Mesendoderm (in vitro differentiated cells): ENCODE measurements around the gene BMP2K.
"Not testable (repeated sequence)": the region's sequence is repeated elsewhere in the genome, so short reads cannot be mapped to it uniquely, and the experiment has no call there.

Source experiments
- DNase-seq: peaks from one replicate; pipeline ENCODE4 v3.0.0; 2013
- H2AK5ac ChIP-seq: 2 replicates; pipeline ENCODE4 v1.6.1; 2013; ENCODE audit warnings: low read length, inconsistent platforms
- H2BK120ac ChIP-seq: 2 replicates; pipeline ENCODE4 v1.6.1; 2013; ENCODE audit warnings: low read depth, mild to moderate bottlenecking, low read length, moderate library complexity, mixed read lengths
- H2BK15ac ChIP-seq: replicated peaks from 2 replicates; pipeline ENCODE4 v1.6.1; 2013; ENCODE audit warnings: low read depth, mild to moderate bottlenecking, moderate library complexity
- H2BK5ac ChIP-seq: 2 replicates; pipeline ENCODE4 v1.6.1; 2013; ENCODE audit warnings: low read length, inconsistent platforms
- H3K18ac ChIP-seq: 2 replicates; pipeline ENCODE4 v1.6.1; 2013; ENCODE audit warnings: mild to moderate bottlenecking, low read length, mixed read lengths
- H3K23ac ChIP-seq: one replicate; pipeline ENCODE4 v1.6.1; 2013; ENCODE audit warnings: low read length
- H3K27ac ChIP-seq: 2 replicates; pipeline ENCODE4 v1.5.1; 2013; ENCODE audit warnings: low read depth, mild to moderate bottlenecking, inconsistent platforms, low read length, moderate library complexity
- H3K27me3 ChIP-seq: 2 replicates; pipeline ENCODE4 v1.6.1; 2013; ENCODE audit warnings: low read length, control low read depth, mild to moderate bottlenecking, inconsistent platforms; ENCODE audit not compliant: insufficient read depth, poor library complexity
- H3K36me3 ChIP-seq: 2 replicates; pipeline ENCODE4 v1.6.1; 2013; ENCODE audit warnings: low read length, inconsistent platforms; ENCODE audit not compliant: control insufficient read depth, insufficient read depth
- H3K4ac ChIP-seq: one replicate; pipeline ENCODE4 v1.6.1; 2013; ENCODE audit warnings: low read depth, mild to moderate bottlenecking, low read length, moderate library complexity
- H3K4me1 ChIP-seq: 2 replicates; pipeline ENCODE4 v1.6.1; 2013; ENCODE audit warnings: low read depth, low read length, inconsistent platforms; ENCODE audit not compliant: control insufficient read depth
- H3K4me2 ChIP-seq: 2 replicates; pipeline ENCODE4 v1.6.1; 2013; ENCODE audit warnings: low read length
- H3K4me3 ChIP-seq: 2 replicates; pipeline ENCODE4 v1.5.1; 2013; ENCODE audit warnings: mild to moderate bottlenecking, low read length
- H3K56ac ChIP-seq: one replicate; pipeline ENCODE4 v1.6.1; 2013; ENCODE audit warnings: low read length
- H3K79me1 ChIP-seq: 2 replicates; pipeline ENCODE4 v1.6.1; 2013; ENCODE audit warnings: low read length, inconsistent platforms
- H3K79me2 ChIP-seq: 2 replicates; pipeline ENCODE4 v1.6.1; 2013; ENCODE audit warnings: mild to moderate bottlenecking, low read length; ENCODE audit not compliant: control insufficient read depth, insufficient read depth
- H3K9ac ChIP-seq: 2 replicates; pipeline ENCODE4 v1.6.1; 2013; ENCODE audit warnings: low read length, inconsistent platforms
- H4K5ac ChIP-seq: one replicate; pipeline ENCODE4 v1.6.1; 2013; ENCODE audit warnings: low read length
- H4K8ac ChIP-seq: one replicate; pipeline ENCODE4 v1.6.1; 2013; ENCODE audit warnings: low read depth, mild to moderate bottlenecking, control low read depth, low read length, moderate library complexity
- WGBS: extraction: QIAGEN DNeasy Blood & Tissue Kit; methylation state at CpG from one replicate; pipeline ENCODE4 v1.1.7; 2013; ENCODE audit warnings: low lambda C conversion rate, missing lambda C conversion rate; ENCODE audit not compliant: insufficient coverage; ENCODE audit errors: extremely low coverage; 5-methylcytosine and 5-hydroxymethylcytosine counted together

The BMP2K gene

DNA sequence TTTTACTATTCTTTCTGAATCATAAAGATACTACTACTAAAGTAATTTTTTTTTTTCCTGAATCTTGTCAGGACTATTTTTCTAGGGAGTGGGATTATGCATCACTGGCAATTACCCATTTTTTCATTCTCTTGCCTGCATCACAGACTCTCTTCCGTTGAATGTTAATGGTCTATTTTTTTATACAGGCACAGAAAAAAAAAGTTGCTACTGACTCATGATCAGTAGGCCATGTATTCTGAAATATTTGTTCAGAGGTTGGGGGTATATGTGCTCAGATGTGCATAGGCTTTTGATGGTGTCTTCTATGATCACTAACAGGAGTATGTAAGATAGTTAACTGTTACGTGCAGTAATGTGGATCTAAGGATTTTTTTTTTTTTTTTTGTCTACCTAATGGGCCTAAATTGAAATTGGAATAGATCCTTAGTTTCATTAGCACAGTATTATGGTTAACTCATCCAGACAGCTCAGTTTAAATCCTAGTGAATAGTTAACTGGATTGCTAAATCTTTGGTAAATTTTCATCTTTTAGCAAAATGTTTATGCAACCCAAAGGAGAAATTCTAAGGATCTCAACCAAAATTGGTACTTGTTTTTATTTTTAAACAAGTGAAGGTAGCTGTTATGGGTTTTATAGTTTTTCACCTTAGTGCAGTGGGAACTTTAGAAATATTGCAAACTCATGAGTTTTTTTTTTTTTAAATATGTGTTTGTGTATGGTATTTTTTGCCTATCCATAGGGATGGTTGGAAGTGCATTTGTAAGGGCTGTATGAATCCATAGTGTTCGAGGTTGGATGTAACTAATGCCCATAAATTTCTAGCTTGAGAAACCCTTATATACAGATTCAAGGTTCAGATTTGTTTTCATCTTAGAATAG is 12.1 kb downstream of the BMP2K start:
- WGBS = no CpG with 5 or more reads among the region's 3 CpGs
- Histone ChIP-seq H3K79me2 (peaks cover 13% of the 10 kb centered on the region), H3K9ac (no peak overlapping the region), H3K27ac (no peak overlapping the region), H2BK120ac (no peak overlapping the region), H3K18ac (no peak overlapping the region), H4K8ac (no peak overlapping the region), H3K4me1 (no peaks in the 10 kb centered on the region), H4K5ac (no peak overlapping the region), H3K36me3 (no peaks in the 10 kb centered on the region), H2AK5ac (no peak overlapping the region), H3K23ac (no peak overlapping the region), H2BK5ac (no peak overlapping the region), H3K4ac (no peak overlapping the region), H3K56ac (no peak overlapping the region), H2BK15ac (no peak overlapping the region), H3K4me2 (no peak overlapping the region), H3K4me3 (no peak overlapping the region), H3K79me1 (peaks cover 12% of the 10 kb centered on the region), H3K27me3 (no peaks in the 10 kb centered on the region)
- DNase-seq = no peak

GRCh38 chr4:78795594-78796416 is 19.7 kb downstream of the BMP2K start:
- not testable (repeated sequence) for H2BK15ac ChIP-seq, H4K8ac ChIP-seq, H3K27ac ChIP-seq, H4K5ac ChIP-seq, H3K79me2 ChIP-seq, H2BK5ac ChIP-seq, H3K4ac ChIP-seq, H3K79me1 ChIP-seq, DNase-seq, H3K36me3 ChIP-seq, H2BK120ac ChIP-seq, H3K27me3 ChIP-seq, H3K4me1 ChIP-seq, H3K9ac ChIP-seq, H3K4me3 ChIP-seq, H3K4me2 ChIP-seq, H3K56ac ChIP-seq, H2AK5ac ChIP-seq, H3K23ac ChIP-seq, H3K18ac ChIP-seq
- WGBS = no CpG with 5 or more reads among the region's 5 CpGs

- Histone ChIP-seq H3K4me3 (no peak overlapping the region), H3K4me1 (no peaks in the 10 kb centered on the region), H3K4ac (no peak overlapping the region), H3K79me2 (peaks cover 7% of the 10 kb centered on the region), H2BK120ac (no peak overlapping the region), H3K27me3 (no peaks in the 10 kb centered on the region), H4K5ac (no peak overlapping the region), H3K4me2 (no peak overlapping the region), H4K8ac (no peak overlapping the region), H3K79me1 (peaks cover 7% of the 10 kb centered on the region), H3K56ac (no peak overlapping the region), H3K36me3 (no peaks in the 10 kb centered on the region), H2BK5ac (no peak overlapping the region), H2AK5ac (no peak overlapping the region), H3K23ac (no peak overlapping the region), H2BK15ac (no peak overlapping the region), H3K27ac (no peak overlapping the region), H3K18ac (no peak overlapping the region), H3K9ac (no peak overlapping the region)
- no peak for DNase-seq
- WGBS = 100% methylated on average over 2 of the region's 2 CpGs
Observed at GRCh38 chr4:78796526-78796925, 20.4 kb downstream of the BMP2K start.

DNA sequence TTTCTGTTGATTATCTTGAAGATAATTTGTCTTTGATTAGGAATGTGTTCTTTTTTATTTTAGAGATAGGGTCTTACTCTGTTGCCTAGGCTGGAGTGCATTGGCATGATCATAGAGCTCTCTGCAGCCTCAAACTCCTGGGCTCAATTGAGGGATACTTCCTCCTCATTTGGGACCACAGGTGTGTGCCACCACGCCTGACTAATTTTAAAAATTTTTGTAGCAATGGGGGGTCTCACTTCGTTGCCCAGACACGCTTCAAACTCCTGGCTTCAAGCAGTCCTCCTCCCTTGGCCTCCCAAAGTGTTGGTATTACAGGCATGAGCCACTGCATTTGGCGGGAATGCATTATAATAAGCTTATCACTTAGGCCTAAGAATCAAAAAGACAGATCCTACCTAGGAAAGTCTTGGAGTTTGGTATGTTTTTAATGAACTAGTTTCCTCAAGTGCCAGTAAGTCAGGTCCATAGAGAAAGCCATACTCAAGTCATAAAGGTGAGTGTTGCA is 21.7 kb downstream of the BMP2K start:
- H3K18ac ChIP-seq = no peak overlapping the region
- H2BK5ac ChIP-seq = no peak overlapping the region
- H3K4me1 ChIP-seq = no peaks in the 10 kb centered on the region
- H3K4ac ChIP-seq = no peak overlapping the region
- H3K27ac ChIP-seq = no peak overlapping the region
- H3K56ac ChIP-seq = no peak overlapping the region
- no peak overlapping the region for H4K8ac ChIP-seq
- H2BK120ac ChIP-seq = no peak overlapping the region
- H2BK15ac ChIP-seq = no peak overlapping the region
- H3K79me1 ChIP-seq = peaks cover 5% of the 10 kb centered on the region
- no peak overlapping the region for H3K4me3 ChIP-seq
- no peak overlapping the region for H3K4me2 ChIP-seq
- no peak for DNase-seq
- H3K27me3 ChIP-seq = no peaks in the 10 kb centered on the region
- no peak overlapping the region for H3K23ac ChIP-seq
- no peak overlapping the region for H3K9ac ChIP-seq
- no peak overlapping the region for H2AK5ac ChIP-seq
- H4K5ac ChIP-seq = no peak overlapping the region
- no CpG with 5 or more reads among the region's 4 CpGs for WGBS
- no peaks in the 10 kb centered on the region for H3K36me3 ChIP-seq
- peaks cover 9% of the 10 kb centered on the region for H3K79me2 ChIP-seq

GRCh38 chr4:78799551-78800495 is 23.7 kb downstream of the BMP2K start:
- H3K9ac ChIP-seq = no peak overlapping the region
- DNase-seq = no peak
- H2AK5ac ChIP-seq = no peak overlapping the region
- H3K4ac ChIP-seq = no peak overlapping the region
- H3K27me3 ChIP-seq = no peaks in the 10 kb centered on the region
- H3K4me3 ChIP-seq = no peak overlapping the region
- no peak overlapping the region for H2BK120ac ChIP-seq
- H3K18ac ChIP-seq = no peak overlapping the region
- H3K36me3 ChIP-seq = no peaks in the 10 kb centered on the region
- H3K79me1 ChIP-seq = peaks cover 5% of the 10 kb centered on the region
- no peak overlapping the region for H3K4me2 ChIP-seq
- no peak overlapping the region for H4K8ac ChIP-seq
- H4K5ac ChIP-seq = no peak overlapping the region
- H2BK5ac ChIP-seq = no peak overlapping the region
- H2BK15ac ChIP-seq = no peak overlapping the region
- no peak overlapping the region for H3K23ac ChIP-seq
- no peak overlapping the region for H3K27ac ChIP-seq
- H3K4me1 ChIP-seq = no peaks in the 10 kb centered on the region
- WGBS = 100% methylated on average over 4 of the region's 5 CpGs
- H3K79me2 ChIP-seq = peaks cover 9% of the 10 kb centered on the region
- H3K56ac ChIP-seq = no peak overlapping the region
